DLD1 (cell line): ENCODE results near the gene ZNF891.

Experiments
- in situ Hi-C: cut with HindIII; loops from 2 replicates; pipeline ENCODE4 v1.10.0; 2017; ENCODE audit warnings: low sequenced_read_pairs

Gene ZNF891

DNA sequence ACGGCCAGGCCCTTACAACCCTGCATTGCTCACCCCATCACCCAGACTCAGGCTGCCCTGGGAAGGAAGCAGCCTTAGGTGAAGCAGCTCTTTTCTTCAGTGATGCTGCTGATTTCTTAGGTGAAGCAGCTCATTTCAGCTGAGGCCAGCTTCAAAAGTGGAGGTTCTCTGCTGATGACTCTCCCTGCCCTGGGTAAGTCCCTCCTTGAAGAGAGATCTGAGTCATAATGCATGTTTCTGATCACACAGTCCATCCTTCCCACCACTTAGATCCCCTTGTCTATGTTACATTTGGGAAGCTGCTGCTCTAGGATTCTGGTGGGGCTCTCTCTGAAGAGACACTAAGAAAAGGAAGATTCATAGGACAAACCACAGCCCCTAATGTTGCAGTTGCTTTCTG lies 66.5 kb downstream of the ZNF891 start:
- in situ Hi-C loops, result no loop called here

DNA sequence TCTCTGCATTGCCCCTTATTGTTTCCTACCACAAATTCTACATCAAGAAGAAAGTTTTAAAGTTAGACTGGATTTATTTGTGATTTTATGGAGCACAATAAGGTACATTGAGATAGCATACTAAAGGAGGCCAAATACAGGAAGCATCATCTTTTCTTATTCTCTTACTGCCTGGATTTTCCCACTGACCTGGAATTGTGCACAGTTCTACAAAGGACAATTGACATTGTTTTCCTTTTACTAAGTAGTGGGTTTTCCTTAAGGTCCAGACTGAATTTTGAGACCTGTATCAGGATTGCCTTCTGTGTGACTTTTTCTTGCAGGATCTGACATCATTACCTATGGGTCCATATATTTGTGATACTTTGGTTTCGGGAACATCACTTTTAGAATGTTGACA lies 68.1 kb downstream of the ZNF891 start:
- in situ Hi-C loops, result no loop called here

DNA sequence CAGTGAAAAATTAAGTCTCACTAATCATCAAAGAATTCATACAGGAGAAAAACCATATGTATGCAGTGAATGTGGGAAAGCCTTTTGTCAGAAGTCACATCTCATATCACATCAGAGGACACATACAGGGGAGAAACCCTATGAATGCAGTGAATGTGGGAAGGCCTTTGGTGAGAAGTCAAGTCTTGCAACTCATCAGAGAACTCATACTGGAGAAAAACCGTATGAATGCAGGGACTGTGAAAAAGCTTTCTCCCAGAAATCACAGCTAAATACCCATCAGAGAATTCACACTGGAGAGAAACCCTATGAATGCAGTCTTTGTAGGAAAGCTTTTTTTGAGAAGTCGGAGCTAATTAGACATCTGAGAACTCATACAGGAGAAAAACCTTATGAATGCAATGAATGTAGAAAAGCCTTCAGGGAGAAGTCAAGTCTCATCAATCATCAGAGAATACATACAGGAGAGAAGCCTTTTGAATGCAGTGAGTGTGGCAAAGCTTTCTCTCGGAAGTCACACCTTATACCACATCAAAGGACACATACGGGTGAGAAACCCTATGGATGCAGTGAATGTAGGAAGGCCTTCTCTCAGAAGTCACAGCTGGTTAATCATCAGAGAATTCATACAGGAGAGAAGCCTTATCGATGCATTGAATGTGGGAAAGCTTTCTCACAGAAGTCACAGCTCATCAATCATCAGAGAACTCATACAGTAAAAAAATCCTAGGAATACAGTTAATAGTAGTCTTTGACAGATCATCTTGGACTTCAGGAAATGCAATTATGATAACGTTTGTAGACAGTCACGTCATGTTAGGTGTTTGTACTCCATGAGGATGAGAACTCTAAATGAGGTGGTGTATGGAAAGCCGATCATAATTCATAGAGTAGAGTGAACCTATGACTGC lies 71.6 kb downstream of the ZNF891 start:
- in situ Hi-C loops, result no loop called here

DNA sequence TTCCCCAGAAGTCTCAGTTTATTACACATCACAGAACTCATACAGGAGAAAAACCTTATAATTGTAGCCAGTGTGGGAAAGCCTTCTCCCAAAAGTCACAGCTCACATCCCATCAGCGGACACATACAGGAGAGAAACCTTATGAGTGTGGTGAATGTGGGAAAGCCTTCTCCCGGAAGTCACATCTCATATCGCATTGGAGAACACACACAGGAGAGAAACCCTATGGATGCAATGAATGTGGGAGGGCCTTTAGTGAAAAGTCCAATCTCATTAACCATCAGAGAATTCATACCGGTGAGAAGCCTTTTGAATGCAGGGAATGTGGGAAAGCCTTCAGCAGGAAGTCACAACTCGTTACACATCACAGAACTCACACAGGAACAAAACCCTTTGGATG lies 72.6 kb downstream of the ZNF891 start:
- in situ Hi-C loops, result no loop called here
